GM12892 (cell line): ENCODE measurements around the gene KTN1.

Experiments used
- POLR2A ChIP-seq: IDR thresholded peaks from 2 replicates; pipeline ENCODE4 v1.6.1; 2011; ENCODE audit warnings: low read depth, low read length, control low read depth
- POLR2AphosphoS5 ChIP-seq: IDR thresholded peaks from 2 replicates; pipeline ENCODE4 v1.6.1; 2011; ENCODE audit warnings: low read depth, low read length, control low read depth
- TAF1 ChIP-seq: IDR thresholded peaks from 2 replicates; pipeline ENCODE4 v1.6.1; 2011; ENCODE audit warnings: low read depth, mild to moderate bottlenecking, control low read depth, low read length, borderline replicate concordance

DNA sequence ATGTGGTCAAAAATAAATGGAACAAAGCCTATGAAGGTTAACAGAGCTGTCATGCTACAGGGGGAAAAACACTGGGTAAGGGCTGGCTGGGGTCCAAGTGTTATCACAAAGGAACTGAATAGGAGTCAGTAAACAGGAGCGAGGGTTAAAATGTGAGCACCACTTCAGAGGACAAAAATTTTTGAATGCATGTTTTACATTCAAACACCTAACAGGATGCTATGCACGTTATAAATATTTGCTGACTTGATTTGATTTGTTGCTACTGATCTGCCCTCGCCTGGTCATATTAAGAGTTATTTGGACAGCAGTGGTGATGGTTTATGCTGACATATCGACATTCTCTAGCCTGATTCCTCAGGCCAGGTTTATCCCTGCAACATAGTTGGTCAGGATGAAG lies 7.4 kb upstream of the KTN1 start:
- TF ChIP-seq POLR2A (no peak), TAF1 (no peak), POLR2AphosphoS5 (no peak)
